SK-N-SH treated with all-trans-retinoic acid at 6 μM for 48 hours (cell line): ENCODE data around the gene ITGB2.

ENCODE experiments used
- GLIS3 ChIP-seq: fragments of 250-450 bp; sonication (Bioruptor Pico); IDR thresholded peaks from 2 replicates; pipeline ENCODE4 v1.5.0; 2020; ENCODE audit warnings: mild to moderate bottlenecking, moderate library complexity
- RARB ChIP-seq: fragments of 250-450 bp; sonication (Bioruptor Pico); IDR thresholded peaks from 2 replicates; pipeline ENCODE4 v1.8.0; 2021; ENCODE audit warnings: mild to moderate bottlenecking, moderate library complexity
- ZC3H10 ChIP-seq: fragments of 250-450 bp; sonication (Bioruptor Pico); IDR thresholded peaks from 2 replicates; pipeline ENCODE4 v1.5.1; 2021; ENCODE audit warnings: mild to moderate bottlenecking, moderate library complexity
- ZFP3 ChIP-seq: fragments of 250-450 bp; sonication (Bioruptor Pico); IDR thresholded peaks from 2 replicates; pipeline ENCODE4 v1.5.0; 2020; ENCODE audit warnings: mild to moderate bottlenecking, moderate library complexity
- ZNF565 ChIP-seq: fragments of 450-650 bp; formaldehyde crosslinking; conservative IDR thresholded peaks from 2 replicates; pipeline ENCODE4 v1.5.0; 2020; ENCODE audit warnings: low read depth, mild to moderate bottlenecking, moderate library complexity

DNA sequence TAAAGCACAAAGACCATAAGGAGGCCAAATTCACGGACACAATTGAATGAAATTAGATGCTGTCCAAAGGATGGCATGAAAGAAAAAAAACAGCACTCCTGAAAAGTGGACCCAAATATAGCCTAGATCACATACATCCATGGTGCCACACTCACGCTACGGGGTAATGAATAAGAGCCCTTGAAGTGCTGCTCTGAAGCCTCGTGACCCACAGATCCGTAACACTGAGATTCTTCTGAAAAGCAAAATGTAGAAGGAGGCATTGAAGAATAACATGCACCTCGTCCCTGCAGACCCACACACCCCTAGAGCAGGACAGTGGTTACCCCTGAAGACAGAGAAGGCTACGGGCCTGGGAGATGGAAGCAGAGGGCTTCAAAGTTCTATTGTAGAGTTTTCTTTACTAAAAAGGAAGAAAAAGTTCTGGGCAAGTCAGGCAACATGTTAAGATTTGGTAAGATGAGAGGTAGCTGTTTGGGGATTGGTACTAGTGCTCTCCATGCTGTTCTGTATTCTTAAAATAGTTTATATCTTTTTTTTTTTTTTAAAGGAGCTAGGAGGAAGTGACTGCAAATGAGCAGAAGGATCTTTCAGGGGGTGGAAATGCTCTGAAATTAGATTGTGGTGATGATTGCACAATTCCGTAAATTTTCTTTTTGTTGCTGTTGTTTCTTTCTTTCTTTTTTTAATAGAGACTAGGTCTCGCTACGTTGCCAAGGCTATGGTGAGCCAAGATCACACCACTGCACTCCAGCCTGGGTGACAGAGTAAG lies 4.1 kb upstream of the ITGB2 start:
- TF ChIP-seq ZFP3 (CRISPR knock-in tag) (no peak), GLIS3 (CRISPR knock-in tag) (no peak), RARB (no peak), ZNF565 (CRISPR knock-in tag) (no peak), ZC3H10 (no peak)
